Neuronal stem cell (in vitro differentiated cells): ENCODE results near the gene ELOVL7.

Experiments used
- DNase-seq: peaks from one replicate; pipeline ENCODE4 v3.0.0-alpha.2; 2013; ENCODE audit warnings: low spot score
- H2AFZ ChIP-seq: one replicate; pipeline ENCODE4 v1.6.1; 2013; ENCODE audit warnings: mild to moderate bottlenecking, low read length, inconsistent platforms
- H2AK5ac ChIP-seq: 2 replicates; pipeline ENCODE4 v1.6.1; 2013; ENCODE audit warnings: low read depth, mild to moderate bottlenecking, inconsistent platforms, low read length, moderate library complexity, mixed read lengths
- H2BK120ac ChIP-seq: 2 replicates; pipeline ENCODE4 v1.6.1; 2013; ENCODE audit warnings: low read depth, mild to moderate bottlenecking, inconsistent platforms, low read length, moderate library complexity, mixed read lengths
- H2BK12ac ChIP-seq: one replicate; pipeline ENCODE4 v1.6.1; 2013; ENCODE audit warnings: low read length, inconsistent platforms
- H2BK15ac ChIP-seq: 2 replicates; pipeline ENCODE4 v1.6.1; 2013; ENCODE audit warnings: mild to moderate bottlenecking, low read length, inconsistent platforms, mixed read lengths
- H2BK5ac ChIP-seq: one replicate; pipeline ENCODE4 v1.6.1; 2013; ENCODE audit warnings: inconsistent platforms, mild to moderate bottlenecking, low read length, moderate library complexity
- H3K14ac ChIP-seq: one replicate; pipeline ENCODE4 v1.6.1; 2013; ENCODE audit warnings: low read length, inconsistent platforms
- H3K18ac ChIP-seq: 2 replicates; pipeline ENCODE4 v1.6.1; 2013; ENCODE audit warnings: low read length, inconsistent platforms
- H3K23ac ChIP-seq: 2 replicates; pipeline ENCODE4 v1.6.1; 2013; ENCODE audit warnings: low read depth, mild to moderate bottlenecking, mixed read lengths, low read length, inconsistent platforms; ENCODE audit not compliant: poor library complexity
- H3K27ac ChIP-seq: replicated peaks from 3 replicates; pipeline ENCODE4 v1.5.1; 2013; ENCODE audit warnings: low read length, inconsistent platforms
- H3K27me3 ChIP-seq, 3 experiments: 2 replicates each; pipeline ENCODE4 v1.6.1; 2013; ENCODE audit warnings: low read length in 3 of 3, mild to moderate bottlenecking in 2 of 3, inconsistent platforms in 1 of 3, low read depth in 1 of 3, mixed read lengths in 1 of 3, moderate library complexity in 1 of 3; ENCODE audit not compliant: control insufficient read depth in 3 of 3, insufficient read depth in 3 of 3
- H3K36me3 ChIP-seq, 2 donors: replicated peaks in 1 of 2; 2 replicates each; pipeline ENCODE4 v1.6.1; 2013; ENCODE audit warnings: low read length in 2 of 2; ENCODE audit not compliant: control insufficient read depth in 2 of 2, insufficient read depth in 2 of 2
- H3K4ac ChIP-seq: 2 replicates; pipeline ENCODE4 v1.6.1; 2013; ENCODE audit warnings: inconsistent platforms, mild to moderate bottlenecking, low read length, moderate library complexity
- H3K4me1 ChIP-seq, 2 donors: 1 replicate in 1 of 2; 2 replicates in 1 of 2; pipeline ENCODE4 v1.6.1; 2013; ENCODE audit warnings: low read length in 2 of 2, low read depth in 1 of 2; ENCODE audit not compliant: control insufficient read depth in 2 of 2, insufficient read depth in 1 of 2
- H3K4me2 ChIP-seq: one replicate; pipeline ENCODE4 v1.6.1; 2013; ENCODE audit warnings: mild to moderate bottlenecking, low read length, inconsistent platforms; ENCODE audit not compliant: insufficient read depth, poor library complexity, severe bottlenecking
- H3K4me3 ChIP-seq, 2 donors: 2 replicates each; pipeline ENCODE4 v1.5.1; 2013; ENCODE audit warnings: low read length in 2 of 2, mild to moderate bottlenecking in 2 of 2, inconsistent platforms in 1 of 2, moderate library complexity in 1 of 2
- H3K79me1 ChIP-seq: one replicate; pipeline ENCODE4 v1.6.1; 2013; ENCODE audit warnings: low read depth, mild to moderate bottlenecking, inconsistent platforms, low read length, moderate library complexity
- H3K9ac ChIP-seq: one replicate; pipeline ENCODE4 v1.6.1; 2013; ENCODE audit warnings: mild to moderate bottlenecking, low read depth, low read length, inconsistent platforms; ENCODE audit not compliant: poor library complexity
- H3K9me3 ChIP-seq, 2 donors: replicated peaks in 1 of 2; 2 replicates each; pipeline versions ENCODE3 to v1.6.1; 2013; ENCODE audit warnings: low read length in 2 of 2, mild to moderate bottlenecking in 2 of 2, inconsistent platforms in 1 of 2, low read depth in 1 of 2, mixed read lengths in 1 of 2, moderate library complexity in 1 of 2; ENCODE audit not compliant: control insufficient read depth in 2 of 2, insufficient read depth in 1 of 2
- H4K8ac ChIP-seq: one replicate; pipeline ENCODE4 v1.6.1; 2013; ENCODE audit warnings: low read depth, mild to moderate bottlenecking, inconsistent platforms, low read length, moderate library complexity
- H4K91ac ChIP-seq: one replicate; pipeline ENCODE4 v1.6.1; 2013; ENCODE audit warnings: low read length, low read depth, mild to moderate bottlenecking, inconsistent platforms; ENCODE audit not compliant: poor library complexity
- WGBS, 2 donors: extraction: QIAGEN DNeasy Blood & Tissue Kit; methylation state at CpG; one replicate each; pipeline ENCODE4 v1.1.7; 2013; ENCODE audit warnings: missing lambda C conversion rate in 2 of 2, mixed read lengths in 1 of 2; ENCODE audit not compliant: insufficient read length in 2 of 2, insufficient replicate concordance in 1 of 2; ENCODE audit errors: extremely low coverage in 2 of 2; 5-methylcytosine and 5-hydroxymethylcytosine counted together

The ELOVL7 gene

DNA sequence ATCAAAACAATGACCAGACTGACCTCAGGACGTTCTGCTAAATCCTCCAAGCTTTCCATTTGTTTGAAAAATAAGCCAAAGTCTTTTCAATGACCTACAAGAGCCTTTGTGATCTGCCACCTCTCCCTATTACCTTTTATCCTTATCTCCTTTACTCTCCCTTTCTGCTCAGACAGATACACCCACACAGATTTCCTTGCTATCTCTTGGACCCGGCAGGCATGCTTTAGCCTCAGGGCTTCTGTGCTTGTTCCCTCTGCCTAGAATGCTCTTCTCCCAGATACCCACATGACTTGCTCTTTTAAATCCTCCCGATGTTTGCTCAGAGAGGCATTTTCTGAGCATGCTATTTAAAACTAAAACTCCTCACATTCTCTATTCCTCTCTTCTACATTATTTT, 8.9 kb upstream of the ELOVL7 start:
- Histone ChIP-seq H3K4me2 (no peak overlapping the region), H3K4me3 (no peak overlapping the region), H3K9me3 (no peaks in the 10 kb centered on the region), H2BK12ac (no peak overlapping the region), H2AK5ac (no peak overlapping the region), H3K27me3 (peaks cover 0 to 2% (median 0%) of the 10 kb centered on the region in 3 experiments), H3K23ac (no peak overlapping the region), H3K4ac (no peak overlapping the region), H3K4me1 (no peaks in the 10 kb centered on the region), H3K9ac (no peak overlapping the region), H2BK120ac (no peak overlapping the region), H3K14ac (no peak overlapping the region), H3K18ac (no peak overlapping the region), H4K8ac (no peak overlapping the region), H2BK5ac (no peak overlapping the region), H3K27ac (no peak overlapping the region), H4K91ac (no peak overlapping the region), H2AFZ (no peak overlapping the region), H3K79me1 (no peaks in the 10 kb centered on the region), H3K36me3 (no peaks in the 10 kb centered on the region), H2BK15ac (no peak overlapping the region)
- no peak for DNase-seq
- no CpG with 5 or more reads among the region's 3 CpGs for WGBS, 2 donors

- no peak overlapping the region for H4K8ac ChIP-seq
- H2AK5ac ChIP-seq: no peak overlapping the region
- no CpG with 5 or more reads among the region's 2 CpGs for WGBS, 2 donors
- H3K27me3 ChIP-seq: peaks cover 0 to 6% (median 0%) of the 10 kb centered on the region in 3 experiments
- H3K36me3 ChIP-seq: no peaks in the 10 kb centered on the region
- H3K14ac ChIP-seq: no peak overlapping the region
- no peak overlapping the region for H2AFZ ChIP-seq
- no peak overlapping the region for H2BK5ac ChIP-seq
- H4K91ac ChIP-seq: no peak overlapping the region
- no peak overlapping the region for H2BK12ac ChIP-seq
- no peak overlapping the region for H3K4ac ChIP-seq
- no peak overlapping the region for H2BK15ac ChIP-seq
- no peak overlapping the region for H3K4me2 ChIP-seq
- H3K79me1 ChIP-seq: no peaks in the 10 kb centered on the region
- no peak overlapping the region for H3K4me3 ChIP-seq
- DNase-seq: no peak
- H3K18ac ChIP-seq: no peak overlapping the region
- H3K9ac ChIP-seq: no peak overlapping the region
- no peaks in the 10 kb centered on the region for H3K4me1 ChIP-seq
- no peak overlapping the region for H2BK120ac ChIP-seq
- no peak overlapping the region for H3K23ac ChIP-seq
- H3K27ac ChIP-seq: no peak overlapping the region
- no peaks in the 10 kb centered on the region for H3K9me3 ChIP-seq
Measured at GRCh38 chr5:60852317-60852716, 8.2 kb upstream of the ELOVL7 start.

DNA sequence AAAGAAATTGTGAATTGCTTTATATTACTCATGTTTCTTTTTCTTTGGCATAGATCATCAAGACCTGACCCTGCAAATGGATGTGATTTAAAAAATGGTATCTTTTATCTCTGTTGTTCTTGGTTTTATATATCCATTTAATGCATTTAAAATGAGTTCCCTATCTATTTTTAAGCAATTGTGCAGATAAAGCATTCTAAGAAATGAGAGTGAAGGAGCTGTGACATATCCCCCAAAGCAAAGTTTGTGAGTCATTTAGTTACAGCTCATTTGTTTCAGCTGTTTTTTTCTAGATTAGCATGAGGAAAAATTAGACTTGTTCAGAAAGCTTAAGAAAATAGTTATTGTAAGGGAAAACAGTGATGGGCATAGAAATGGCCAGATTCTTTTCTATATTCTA, 7.6 kb upstream of the ELOVL7 start:
- Histone ChIP-seq H2BK15ac (no peak overlapping the region), H2AK5ac (no peak overlapping the region), H3K79me1 (no peaks in the 10 kb centered on the region), H3K18ac (no peak overlapping the region), H2BK120ac (no peak overlapping the region), H3K27ac (no peak overlapping the region), H2BK12ac (no peak overlapping the region), H3K9me3 (no peaks in the 10 kb centered on the region), H4K91ac (no peak overlapping the region), H3K4me1 (no peaks in the 10 kb centered on the region), H3K36me3 (no peaks in the 10 kb centered on the region), H4K8ac (no peak overlapping the region), H2BK5ac (no peak overlapping the region), H3K9ac (no peak overlapping the region), H3K14ac (no peak overlapping the region), H3K23ac (no peak overlapping the region), H2AFZ (no peak overlapping the region), H3K4me2 (no peak overlapping the region), H3K4me3 (no peak overlapping the region), H3K4ac (no peak overlapping the region), H3K27me3 (peaks cover 0 to 13% (median 0%) of the 10 kb centered on the region in 3 experiments)
- DNase-seq: no peak

- no peak overlapping the region for H2BK120ac ChIP-seq
- H3K23ac ChIP-seq: no peak overlapping the region
- H3K36me3 ChIP-seq: no peaks in the 10 kb centered on the region
- no peak overlapping the region for H4K8ac ChIP-seq
- no peak overlapping the region for H3K14ac ChIP-seq
- H3K9me3 ChIP-seq: no peaks in the 10 kb centered on the region
- H2AFZ ChIP-seq: no peak overlapping the region
- no peak overlapping the region for H2BK5ac ChIP-seq
- no peak for DNase-seq
- no peak overlapping the region for H2BK15ac ChIP-seq
- H3K4me3 ChIP-seq: no peak overlapping the region
- H3K4me1 ChIP-seq: peaks cover 3 to 5% of the 10 kb centered on the region in 2 donors
- no peak overlapping the region for H3K4me2 ChIP-seq
- no peak overlapping the region for H3K27ac ChIP-seq
- no peak overlapping the region for H3K4ac ChIP-seq
- no peak overlapping the region for H4K91ac ChIP-seq
- no peak overlapping the region for H2AK5ac ChIP-seq
- H2BK12ac ChIP-seq: no peak overlapping the region
- H3K9ac ChIP-seq: no peak overlapping the region
- H3K79me1 ChIP-seq: no peaks in the 10 kb centered on the region
- WGBS, 2 donors: no CpG with 5 or more reads among the region's 1 CpG
- no peak overlapping the region for H3K18ac ChIP-seq
- peaks cover 10 to 62% (median 22%) of the 10 kb centered on the region in 3 experiments for H3K27me3 ChIP-seq
Measured at GRCh38 chr5:60846298-60846697, 2.2 kb upstream of the ELOVL7 start.
